Measurements from ENCODE around the gene NEU4.

The NEU4 gene

DNA sequence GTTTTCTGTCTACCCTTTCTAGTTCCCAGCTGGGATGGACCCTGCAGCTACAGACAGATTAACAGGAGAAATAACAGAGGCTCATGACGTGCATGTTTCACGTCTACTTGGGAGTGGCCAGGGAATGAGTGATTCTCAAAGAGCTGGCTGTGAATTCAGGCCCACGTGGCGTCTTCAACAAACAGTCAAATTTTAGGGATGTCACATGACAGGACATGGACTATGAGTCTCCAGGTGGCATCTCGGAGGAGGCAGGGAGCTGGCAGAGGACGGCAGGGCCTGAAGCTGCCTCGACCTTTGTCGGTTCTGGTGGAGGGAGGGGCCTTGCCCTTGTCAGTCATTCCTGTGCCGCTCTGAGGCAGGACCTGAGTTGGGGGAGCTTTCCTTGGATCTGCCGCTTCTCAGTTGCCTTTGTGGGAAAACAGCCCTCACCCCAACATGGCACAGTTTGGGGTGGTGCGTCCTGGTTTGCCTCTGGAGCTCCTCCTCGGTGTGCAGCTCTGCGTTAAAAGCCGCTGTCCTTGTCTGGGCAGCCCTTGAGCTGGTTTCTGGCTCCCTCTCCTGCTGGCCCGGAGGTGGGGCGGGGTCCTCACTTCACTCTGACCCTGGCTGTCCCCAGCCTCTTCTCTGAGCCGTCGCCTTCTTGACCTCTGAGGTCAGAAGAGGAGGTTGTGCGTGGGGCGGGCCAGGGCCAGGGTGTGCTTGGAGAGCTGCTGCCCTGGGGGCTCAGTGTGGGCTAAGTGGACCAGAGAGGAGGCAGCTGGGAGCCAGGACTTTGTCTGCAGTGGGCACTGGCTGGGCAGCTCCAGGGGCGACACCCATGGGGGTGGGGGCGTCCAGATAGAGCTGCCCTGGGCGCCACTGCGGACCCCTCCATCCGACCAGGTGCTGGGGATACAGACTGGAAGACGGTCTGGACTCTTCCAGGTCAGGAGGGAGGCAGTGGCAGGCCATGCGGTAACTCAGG is 44.4 kb upstream of the NEU4 start:
- no peak for TF ChIP-seq CTCF (conservative IDR thresholded peaks at IDR 0.05; ENCODE audit: low read depth, low read length)
- no peak overlapping the region for H3K4me3 ChIP-seq (ENCODE audit: low read length)
- DNase-seq (ENCODE audit: low read depth), result no peak

GRCh38 chr2:241767464-241768250 is 41.3 kb upstream of the NEU4 start:
- no peak for TF ChIP-seq CTCF (conservative IDR thresholded peaks at IDR 0.05; ENCODE audit: low read depth, low read length)
- no peak overlapping the region for H3K4me3 ChIP-seq (ENCODE audit: low read length)
- DNase-seq (ENCODE audit: low read depth), result no peak

GRCh38 chr2:241768251-241768711 is 40.7 kb upstream of the NEU4 start:
- no peak overlapping the region for H3K4me3 ChIP-seq (ENCODE audit: low read length)
- no peak for TF ChIP-seq CTCF (conservative IDR thresholded peaks at IDR 0.05; ENCODE audit: low read depth, low read length)
- no peak for DNase-seq (ENCODE audit: low read depth)

DNA sequence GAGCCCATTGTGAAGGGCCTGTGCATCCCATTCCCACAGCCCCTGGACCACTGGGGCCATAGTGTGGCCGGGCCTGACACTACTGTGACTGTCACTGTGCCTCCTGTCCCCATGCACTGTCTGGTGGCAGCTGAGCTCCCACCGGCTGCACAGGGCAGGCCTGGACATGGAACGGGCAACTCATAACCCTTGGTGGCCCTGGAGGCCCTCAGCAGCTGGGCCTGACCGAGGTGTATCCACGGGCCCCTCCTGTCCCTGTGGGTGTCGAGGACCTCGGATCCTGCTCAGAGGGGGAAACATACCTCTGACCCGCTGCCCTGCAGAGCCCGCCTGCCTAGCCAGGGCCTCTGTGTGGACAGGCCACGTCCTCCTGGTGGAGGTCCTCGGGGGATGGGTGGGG is 40.1 kb upstream of the NEU4 start:
- no peak overlapping the region for H3K4me3 ChIP-seq (ENCODE audit: low read length)
- TF ChIP-seq CTCF (conservative IDR thresholded peaks at IDR 0.05; ENCODE audit: low read depth, low read length), result no peak
- DNase-seq (ENCODE audit: low read depth), result no peak

GRCh38 chr2:241769819-241770184 is 39.2 kb upstream of the NEU4 start:
- H3K4me3 ChIP-seq (ENCODE audit: low read length), result no peak overlapping the region
- no peak for TF ChIP-seq CTCF (conservative IDR thresholded peaks at IDR 0.05; ENCODE audit: low read depth, low read length)
- DNase-seq (ENCODE audit: low read depth), result no peak

DNA sequence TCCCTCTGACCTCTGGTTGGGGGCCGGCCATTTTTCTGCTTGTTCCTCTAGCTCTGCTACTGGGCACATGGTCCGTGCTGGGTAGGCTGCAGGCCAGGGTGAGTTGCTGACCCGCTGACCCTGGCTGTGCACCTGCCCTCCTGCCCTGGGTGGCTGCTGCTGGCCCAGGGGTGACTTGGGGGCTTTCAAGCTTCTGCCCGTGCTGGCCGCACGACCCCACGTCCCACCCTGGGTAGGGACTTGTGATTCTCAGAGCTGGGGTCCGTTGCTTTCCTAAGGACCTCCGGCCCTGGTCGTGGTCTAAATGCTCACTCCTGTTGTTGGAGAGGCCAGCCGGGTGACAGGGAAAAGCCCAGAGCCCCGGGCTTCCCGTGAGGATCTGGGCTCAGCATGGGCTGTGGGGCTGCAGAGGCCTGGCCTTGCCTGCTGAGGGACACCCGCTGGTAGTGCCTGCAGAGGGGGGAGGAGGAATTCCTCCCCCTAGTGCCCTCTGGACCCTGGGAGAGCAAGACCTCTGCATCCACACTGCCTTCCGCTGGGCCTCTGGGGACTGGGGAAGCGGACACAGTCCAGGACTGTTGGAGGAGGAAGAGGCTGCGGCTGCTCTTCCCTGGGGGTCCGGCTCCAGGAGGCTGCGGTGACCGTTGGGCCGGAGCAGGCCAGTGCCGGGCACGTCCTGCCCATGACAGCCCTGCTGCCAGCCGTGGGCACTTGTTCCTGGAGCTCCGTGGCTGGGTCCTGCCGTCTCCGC is 38.6 kb upstream of the NEU4 start:
- no peak for DNase-seq (ENCODE audit: low read depth)
- no peak for TF ChIP-seq CTCF (conservative IDR thresholded peaks at IDR 0.05; ENCODE audit: low read depth, low read length)
- no peak overlapping the region for H3K4me3 ChIP-seq (ENCODE audit: low read length)
